HG03457 (cell line): Measurements from ENCODE around the gene DAZAP2.

Experiments
- ATAC-seq: cut with Tn5 transposase; IDR thresholded peaks from one replicate; pipeline ENCODE4 v1.9.1; 2021; ENCODE audit warnings: moderate number of reproducible peaks; ENCODE audit not compliant: unreplicated experiment

Gene DAZAP2

GRCh38 chr12:51238510-51239334, at the start of gene DAZAP2:
Gene DAZAP2, plus strand, starts transcription at chr12:51238826. Its CDS starts 82 bp downstream, at chr12:51238908.
- peak; percentile 85 for ATAC-seq

- no peak for ATAC-seq
Observed at GRCh38 chr12:51189790-51190355, 48.8 kb upstream of the DAZAP2 start.

- ATAC-seq = no peak
Observed at GRCh38 chr12:51190820-51191219, 47.8 kb upstream of the DAZAP2 start.

GRCh38 chr12:51191516-51192283, 46.9 kb upstream of the DAZAP2 start:
- ATAC-seq = no peak

- no peak for ATAC-seq
Observed at GRCh38 chr12:51192284-51192671, 46.3 kb upstream of the DAZAP2 start.

GRCh38 chr12:51195841-51196240, 42.8 kb upstream of the DAZAP2 start:
- ATAC-seq = no peak

- ATAC-seq = no peak
Observed at GRCh38 chr12:51196547-51196946, 42.1 kb upstream of the DAZAP2 start.

- ATAC-seq = no peak
Observed at GRCh38 chr12:51197736-51198567, 40.7 kb upstream of the DAZAP2 start.

GRCh38 chr12:51198568-51199365, 39.9 kb upstream of the DAZAP2 start:
- no peak for ATAC-seq

GRCh38 chr12:51199366-51199945, 39.2 kb upstream of the DAZAP2 start:
- no peak for ATAC-seq

GRCh38 chr12:51200156-51200555, 38.5 kb upstream of the DAZAP2 start:
- no peak for ATAC-seq

- no peak for ATAC-seq
Observed at GRCh38 chr12:51200806-51201205, 37.8 kb upstream of the DAZAP2 start.

GRCh38 chr12:51202718-51203117, 35.9 kb upstream of the DAZAP2 start:
- no peak for ATAC-seq

GRCh38 chr12:51205350-51205749, 33.3 kb upstream of the DAZAP2 start:
- no peak for ATAC-seq

- no peak for ATAC-seq
Observed at GRCh38 chr12:51208016-51208660, 30.5 kb upstream of the DAZAP2 start.

- no peak for ATAC-seq
Observed at GRCh38 chr12:51209259-51209658, 29.4 kb upstream of the DAZAP2 start.

- ATAC-seq = no peak
Observed at GRCh38 chr12:51210690-51211395, 27.8 kb upstream of the DAZAP2 start.

GRCh38 chr12:51214895-51215294, 23.7 kb upstream of the DAZAP2 start:
- ATAC-seq = no peak

- no peak for ATAC-seq
Observed at GRCh38 chr12:51216642-51217041, 22.0 kb upstream of the DAZAP2 start.
